ENCODE data around the gene TRIM66. TPM values are rescaled to one million over a fixed set of nuclear protein-coding genes. Genes with fewer than 3 reads are reported as not detected.
A peak's percentile ranks its signal among the peaks of the same experiment; 100 is the strongest.

The TRIM66 gene
- total and polyA plus RNA-seq, 2 experiments from 2014 or later: 1.5 TPM

DNA sequence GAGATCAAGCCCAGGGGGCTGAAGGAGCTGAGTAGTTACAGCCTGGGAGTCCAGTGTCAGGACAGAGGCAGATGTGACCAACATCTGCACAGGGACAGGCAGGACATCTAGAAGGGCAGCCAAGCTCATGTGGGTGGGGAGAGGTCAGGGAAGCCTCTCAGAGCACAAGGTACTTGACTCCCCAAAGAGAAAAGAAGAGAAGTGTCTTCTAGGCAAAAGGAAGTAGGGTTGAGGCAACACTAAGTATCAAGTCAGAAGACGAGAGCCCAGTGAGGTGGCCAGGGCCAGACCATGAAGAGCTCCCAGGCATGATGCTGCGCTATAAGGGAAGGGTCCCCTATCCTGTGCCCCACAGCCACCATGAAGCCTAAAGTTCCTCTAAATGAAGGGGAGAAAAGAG is 21.7 kb upstream of the TRIM66 start:
- in situ Hi-C loops (cut with MboI): no loop called here
- 83 to 92% methylated on average over 2 of the region's 2 CpGs for WGBS, 2 experiments (ENCODE audit: low coverage in 1 of 2, low lambda C conversion rate in 2 of 2, missing lambda C conversion rate in 2 of 2)
- Histone ChIP-seq H3K9me3 (ENCODE audit: low read depth) (no peaks in the 10 kb centered on the region), H3K4me1 (ENCODE audit: insufficient read depth) (peaks cover 18% of the 10 kb centered on the region), H3K79me2 (ENCODE audit: insufficient read depth) (no peaks in the 10 kb centered on the region), H3K9me2 (ENCODE audit: insufficient read depth) (no peaks in the 10 kb centered on the region), H4K20me1 (ENCODE audit: insufficient read depth) (no peaks in the 10 kb centered on the region), H3K4me2 (ENCODE audit: unreplicated experiment) (no peak overlapping the region), H2AFZ (no peak overlapping the region), H3K4me3 (no peak overlapping the region), H3K36me3 (ENCODE audit: low read depth) (no peaks in the 10 kb centered on the region), H3K27me3 (replicated peaks; ENCODE audit: insufficient read depth) (no peaks in the 10 kb centered on the region), H3K27ac (no peak overlapping the region), H3K9ac (no peak overlapping the region), H3F3A (ENCODE audit: insufficient read depth) (no peaks in the 10 kb centered on the region)
- DNase-seq: no peak
- TF ChIP-seq EZH2 (IDR thresholded peaks at IDR 0.05; ENCODE audit: insufficient read depth, poor library complexity, severe bottlenecking) (no peak), EZH2phosphoT487 (IDR thresholded peaks at IDR 0.05; ENCODE audit: insufficient read depth, low read depth) (no peak)

DNA sequence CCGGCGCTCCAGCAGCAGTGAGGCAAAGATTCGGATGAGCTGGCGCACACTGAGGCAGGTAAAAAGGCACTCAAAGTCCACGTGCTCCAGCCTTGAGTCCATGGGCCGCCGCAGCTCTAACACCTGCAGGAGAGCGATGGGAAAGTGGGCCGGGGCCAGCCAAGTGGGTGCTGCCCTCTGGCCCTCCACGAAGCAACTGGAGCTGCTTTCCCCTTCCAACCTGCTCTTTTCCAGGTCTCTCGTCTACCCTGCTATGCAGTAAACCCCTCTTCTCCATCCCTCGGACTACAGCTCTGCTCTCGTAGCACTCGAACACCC is 20.1 kb upstream of the TRIM66 start:
- H4K20me1 ChIP-seq (ENCODE audit: insufficient read depth): no peaks in the 10 kb centered on the region
- WGBS, 2 experiments (ENCODE audit: low coverage in 1 of 2, low lambda C conversion rate in 2 of 2, missing lambda C conversion rate in 2 of 2): 95 to 97% methylated on average over 12 to 14 of the region's 14 CpGs
- H3K27ac ChIP-seq: no peak overlapping the region
- no peak for TF ChIP-seq EZH2 (IDR thresholded peaks at IDR 0.05; ENCODE audit: insufficient read depth, poor library complexity, severe bottlenecking)
- no peak for TF ChIP-seq EZH2phosphoT487 (IDR thresholded peaks at IDR 0.05; ENCODE audit: insufficient read depth, low read depth)
- no peaks in the 10 kb centered on the region for H3K9me2 ChIP-seq (ENCODE audit: insufficient read depth)
- DNase-seq: no peak
- no peak overlapping the region for H3K4me3 ChIP-seq
- H3K27me3 ChIP-seq (replicated peaks; ENCODE audit: insufficient read depth): no peaks in the 10 kb centered on the region
- no peak overlapping the region for H2AFZ ChIP-seq
- no peaks in the 10 kb centered on the region for H3K79me2 ChIP-seq (ENCODE audit: insufficient read depth)
- H3K9me3 ChIP-seq (ENCODE audit: low read depth): no peaks in the 10 kb centered on the region
- H3K36me3 ChIP-seq (ENCODE audit: low read depth): no peaks in the 10 kb centered on the region
- H3K9ac ChIP-seq: no peak overlapping the region
- no peaks in the 10 kb centered on the region for H3F3A ChIP-seq (ENCODE audit: insufficient read depth)
- in situ Hi-C loops (cut with MboI): no loop called here
- peaks cover 13% of the 10 kb centered on the region for H3K4me1 ChIP-seq (ENCODE audit: insufficient read depth)
- H3K4me2 ChIP-seq (ENCODE audit: unreplicated experiment): no peak overlapping the region

- no peak overlapping the region for H3K4me3 ChIP-seq
- in situ Hi-C loops (cut with MboI): no loop called here
- H3K27me3 ChIP-seq (replicated peaks; ENCODE audit: insufficient read depth): no peaks in the 10 kb centered on the region
- H3K27ac ChIP-seq: no peak overlapping the region
- 87 to 88% methylated on average over 10 of the region's 10 CpGs for WGBS, 2 experiments (ENCODE audit: low coverage in 1 of 2, low lambda C conversion rate in 2 of 2, missing lambda C conversion rate in 2 of 2)
- H2AFZ ChIP-seq: no peak overlapping the region
- H3K4me1 ChIP-seq (ENCODE audit: insufficient read depth): peaks cover 13% of the 10 kb centered on the region
- no peaks in the 10 kb centered on the region for H3K36me3 ChIP-seq (ENCODE audit: low read depth)
- H3K9ac ChIP-seq: no peak overlapping the region
- no peak for DNase-seq
- H4K20me1 ChIP-seq (ENCODE audit: insufficient read depth): no peaks in the 10 kb centered on the region
- H3K4me2 ChIP-seq (ENCODE audit: unreplicated experiment): no peak overlapping the region
- no peaks in the 10 kb centered on the region for H3K79me2 ChIP-seq (ENCODE audit: insufficient read depth)
- no peaks in the 10 kb centered on the region for H3F3A ChIP-seq (ENCODE audit: insufficient read depth)
- TF ChIP-seq EZH2phosphoT487 (IDR thresholded peaks at IDR 0.05; ENCODE audit: insufficient read depth, low read depth): no peak
- H3K9me3 ChIP-seq (ENCODE audit: low read depth): no peaks in the 10 kb centered on the region
- H3K9me2 ChIP-seq (ENCODE audit: insufficient read depth): no peaks in the 10 kb centered on the region
Observed at GRCh38 chr11:8701891-8702597, 19.6 kb upstream of the TRIM66 start.

- H3K4me2 ChIP-seq (ENCODE audit: unreplicated experiment): peak overlapping the region; percentile 16
- no peaks in the 10 kb centered on the region for H3K27me3 ChIP-seq (replicated peaks; ENCODE audit: insufficient read depth)
- peak; percentile 78 for DNase-seq
- peak overlapping the region; percentile 19 for H3K9ac ChIP-seq
- TF ChIP-seq EZH2phosphoT487 (IDR thresholded peaks at IDR 0.05; ENCODE audit: insufficient read depth, low read depth) (no peak), EZH2 (IDR thresholded peaks at IDR 0.05; ENCODE audit: insufficient read depth, poor library complexity, severe bottlenecking) (no peak)
- H4K20me1 ChIP-seq (ENCODE audit: insufficient read depth): no peaks in the 10 kb centered on the region
- no peaks in the 10 kb centered on the region for H3K9me3 ChIP-seq (ENCODE audit: low read depth)
- 16 to 31% methylated on average over 3 of the region's 3 CpGs for WGBS, 2 experiments (ENCODE audit: low coverage in 1 of 2, low lambda C conversion rate in 2 of 2, missing lambda C conversion rate in 2 of 2)
- no peaks in the 10 kb centered on the region for H3K36me3 ChIP-seq (ENCODE audit: low read depth)
- no peaks in the 10 kb centered on the region for H3K79me2 ChIP-seq (ENCODE audit: insufficient read depth)
- H3K4me1 ChIP-seq (ENCODE audit: insufficient read depth): peaks cover 13% of the 10 kb centered on the region
- no peaks in the 10 kb centered on the region for H3K9me2 ChIP-seq (ENCODE audit: insufficient read depth)
- in situ Hi-C loops (cut with MboI): no loop called here
- no peaks in the 10 kb centered on the region for H3F3A ChIP-seq (ENCODE audit: insufficient read depth)
- peak overlapping the region; percentile 7; the same call in 1 of the 2 replicates for H3K27ac ChIP-seq
- no peak overlapping the region for H3K4me3 ChIP-seq
- H2AFZ ChIP-seq: peak overlapping the region; percentile 39; the same call in 1 of the 2 replicates
Observed at GRCh38 chr11:8699903-8700302, 17.4 kb upstream of the TRIM66 start.
